ENCODE measurements around the gene GDI1.

DNA sequence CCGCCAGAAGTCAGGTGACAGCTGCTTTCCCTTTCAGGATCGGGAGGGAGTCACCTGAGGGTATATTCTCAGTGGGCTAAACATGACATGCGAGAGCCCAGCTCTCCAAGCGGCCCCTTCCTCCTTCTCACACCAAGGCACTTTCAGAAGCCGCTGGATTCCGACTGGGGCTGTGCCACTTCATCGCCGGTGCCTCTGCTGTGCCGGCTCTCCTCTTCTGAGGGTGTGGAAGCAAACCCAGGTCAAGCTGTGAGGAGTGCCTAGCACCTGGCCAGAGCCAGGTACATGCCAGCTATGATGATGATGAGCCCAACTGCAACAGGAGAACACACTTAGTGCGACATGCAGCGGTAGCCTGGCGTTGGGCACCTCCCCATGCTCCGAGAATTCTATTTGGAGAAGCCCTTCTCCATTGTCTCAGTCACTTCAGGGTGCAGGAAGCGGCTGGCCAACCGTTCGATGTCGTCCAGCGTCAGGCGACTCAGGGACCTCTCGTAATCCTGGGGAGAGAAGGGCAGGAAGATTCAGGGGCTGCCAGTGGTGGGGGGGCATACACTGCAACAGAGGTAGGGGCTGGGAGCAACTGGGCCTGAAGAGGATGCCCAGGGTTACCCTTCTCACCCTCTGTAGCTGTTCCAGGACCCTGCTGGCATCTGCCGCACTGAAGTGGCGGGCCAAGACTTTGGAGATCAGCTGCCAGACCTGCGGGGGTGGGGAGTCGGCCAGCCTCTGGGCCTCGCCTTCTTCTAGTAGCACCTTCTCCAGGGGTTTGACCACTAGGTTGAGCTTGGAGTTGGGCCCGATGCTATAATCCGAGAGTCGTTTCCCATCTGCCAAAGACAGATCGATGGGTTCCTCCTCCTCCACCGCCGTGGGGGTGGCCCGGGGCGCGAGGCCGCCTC lies 48.4 kb downstream of the GDI1 start:
- TF ChIP-seq, protein P1, sequence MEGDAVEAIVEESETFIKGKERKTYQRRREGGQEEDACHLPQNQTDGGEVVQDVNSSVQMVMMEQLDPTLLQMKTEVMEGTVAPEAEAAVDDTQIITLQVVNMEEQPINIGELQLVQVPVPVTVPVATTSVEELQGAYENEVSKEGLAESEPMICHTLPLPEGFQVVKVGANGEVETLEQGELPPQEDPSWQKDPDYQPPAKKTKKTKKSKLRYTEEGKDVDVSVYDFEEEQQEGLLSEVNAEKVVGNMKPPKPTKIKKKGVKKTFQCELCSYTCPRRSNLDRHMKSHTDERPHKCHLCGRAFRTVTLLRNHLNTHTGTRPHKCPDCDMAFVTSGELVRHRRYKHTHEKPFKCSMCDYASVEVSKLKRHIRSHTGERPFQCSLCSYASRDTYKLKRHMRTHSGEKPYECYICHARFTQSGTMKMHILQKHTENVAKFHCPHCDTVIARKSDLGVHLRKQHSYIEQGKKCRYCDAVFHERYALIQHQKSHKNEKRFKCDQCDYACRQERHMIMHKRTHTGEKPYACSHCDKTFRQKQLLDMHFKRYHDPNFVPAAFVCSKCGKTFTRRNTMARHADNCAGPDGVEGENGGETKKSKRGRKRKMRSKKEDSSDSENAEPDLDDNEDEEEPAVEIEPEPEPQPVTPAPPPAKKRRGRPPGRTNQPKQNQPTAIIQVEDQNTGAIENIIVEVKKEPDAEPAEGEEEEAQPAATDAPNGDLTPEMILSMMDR (IDR thresholded peaks at IDR 0.05; ENCODE audit: low read depth, low read length), result no peak
- TF ChIP-seq POLR2A (IDR thresholded peaks at IDR 0.05; ENCODE audit: extremely low read depth, insufficient read length) (no peak), MYC (IDR thresholded peaks at IDR 0.05; ENCODE audit: low read depth, low read length) (no peak)
- TF ChIP-seq, protein P2, sequence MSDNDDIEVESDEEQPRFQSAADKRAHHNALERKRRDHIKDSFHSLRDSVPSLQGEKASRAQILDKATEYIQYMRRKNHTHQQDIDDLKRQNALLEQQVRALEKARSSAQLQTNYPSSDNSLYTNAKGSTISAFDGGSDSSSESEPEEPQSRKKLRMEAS (IDR thresholded peaks at IDR 0.05; ENCODE audit: low read depth, low read length), result no peak

All from NB4 (cell line).